Heart left ventricle (tissue), 16 donors: Measurements from ENCODE around the gene ASPDH. TPM values are rescaled to one million over a fixed set of nuclear protein-coding genes. Genes with fewer than 3 reads are reported as not detected.

Experiments used
- ATAC-seq, 4 donors: fragments of 200-7000 bp; cut with Tn5 transposase; one replicate each; pipeline ENCODE4 v1.9.1; 2020 to 2022; ENCODE audit warnings: moderate library complexity in 4 of 4, mild to moderate bottlenecking in 3 of 4, moderate number of reproducible peaks in 1 of 4
- DNase-seq, 5 donors: peaks; one replicate each; pipeline ENCODE4 v3.0.0-alpha.2; 2020
- H3K27ac ChIP-seq, 12 donors: fragments of 200-600 bp; sonication (generic) in 4 of 12; one replicate each; pipeline versions ENCODE4 v1.5.0 to v1.8.0; 2016 to 2022; ENCODE audit warnings: mild to moderate bottlenecking in 2 of 12
- H3K27me3 ChIP-seq, 9 donors: fragments of 200-600 bp; sonication (generic) in 2 of 9; one replicate each; pipeline versions ENCODE4 v1.5.1 to v1.8.0; 2016 to 2022; ENCODE audit warnings: mild to moderate bottlenecking in 3 of 9
- H3K36me3 ChIP-seq, 9 donors: fragments of 200-600 bp; sonication (generic) in 2 of 9; one replicate each; pipeline versions ENCODE4 v1.5.0 to v1.8.0; 2018 to 2022; ENCODE audit warnings: mild to moderate bottlenecking in 2 of 9
- H3K4me1 ChIP-seq, 12 donors: fragments of 200-600 bp; sonication (generic) in 4 of 12; one replicate each; pipeline versions ENCODE4 v1.5.0 to v1.8.0; 2016 to 2022; ENCODE audit warnings: mild to moderate bottlenecking in 3 of 12
- H3K4me3 ChIP-seq, 12 donors: fragments of 200-600 bp; sonication (generic) in 4 of 12; one replicate each; pipeline versions ENCODE4 v1.5.0 to v1.8.0; 2017 to 2022; ENCODE audit warnings: mild to moderate bottlenecking in 9 of 12, moderate library complexity in 4 of 12
- H3K9me3 ChIP-seq, 12 donors: fragments of 200-600 bp; sonication (generic) in 4 of 12; one replicate each; pipeline versions ENCODE4 v1.5.0 to v1.8.0; 2016 to 2022; ENCODE audit warnings: mild to moderate bottlenecking in 1 of 12
- CTCF ChIP-seq, 12 donors: fragments of 200-600 bp; sonication (generic) in 4 of 12; IDR thresholded peaks; one replicate each; pipeline versions ENCODE4 v1.5.0 to v1.8.0; 2018 to 2022; ENCODE audit warnings: antibody characterized with exemption in 12 of 12, mild to moderate bottlenecking in 5 of 12
- POLR2A ChIP-seq, 2 donors: fragments of 450-650 bp; IDR thresholded peaks; one replicate each; pipeline ENCODE4 v1.6.1; 2017; ENCODE audit warnings: antibody characterized with exemption in 2 of 2, mild to moderate bottlenecking in 2 of 2, moderate library complexity in 2 of 2
- WGBS, 4 donors: extraction: QIAGEN DNeasy Blood & Tissue Kit in 2 of 4; methylation state at CpG; one replicate each; pipeline versions ENCODE4 v1.1.5 to v1.1.7; 2013 to 2018; 5-methylcytosine and 5-hydroxymethylcytosine counted together
- intact Hi-C, 10 donors: fragments of 100-400 bp; cut with DNase I; formaldehyde crosslinking; loops; one replicate each; pipeline versions ENCODE4 v1.11.1 to v1.14.2; 2022
- polyA plus RNA-seq, 2 donors: library from polyadenylated mRNA; stranded (reverse); fragments of 200-250 nt; gene quantifications; one replicate each; pipeline ENCODE4 v1.2.3, GENCODE V29; 2013
- total RNA-seq, 9 donors: library from RNA; depleted of rRNA in 2 of 9; stranded (reverse); fragments of >200 nt in 2 of 9; fragmentation: NEBNext Ultra II Directional in 3 of 9; extraction: Animal tissue kit (Norgen Biotek cat#: 25700) in 3 of 9; gene quantifications; one replicate each; pipeline versions ENCODE4 v1.1.0 to v1.2.4, GENCODE V29; 2016 to 2023
- donor health status: ischemic (EF 13 %, LVEDD 7.1; RV severe dilation, severe dysfunction).
- donor health status: healthy with polysubstance abuse.
- donor health status: DM: no; HTN: yes; CAD: no.
- donor health status: DM: no; HTN: no; CAD: no.
- donor health status: ischemic (EF 25% LVEDD 6.9; RV normal size, moderate dysfunction).
- donor health status: ischemic (EF 25% LVEDD 5.7; RV mildly dilated, moderate dysfunction).
- donor health status: healthy.
- donor health status: DM: yes; HTN: yes; CAD: no.
- donor health status: ischemic (EF 35%, LVEDD 5.7; RV mildly dilated, moderate dysfunction).
- donor health status: nonischemic (EF 11% LVEDD 7.7; RV severe dilation, severe dysfunction).
- donor health status: DM: yes; HTN: yes; CAD: no.
- donor health status: PGD.
- donor health status: ischemic (EF 29% LVEDD 5.4; RV normal size, mild dysfunction).
- donor health status: nonischemic (EF 23%, LVEDD 6.1; RV moderate dilation, normal function).

ASPDH gene
- total and polyA plus RNA-seq, 11 donors = not detected

GRCh38 chr19:50467566-50467965 is 46.1 kb downstream of the ASPDH start:
- TF ChIP-seq CTCF (IDR thresholded peaks at IDR 0.05) = no peak
- no peak for TF ChIP-seq POLR2A (IDR thresholded peaks at IDR 0.05)
- Histone ChIP-seq H3K4me1 (no peaks in the 10 kb centered on the region), H3K36me3 (no peaks in the 10 kb centered on the region), H3K9me3 (no peaks in the 10 kb centered on the region), H3K27me3 (peaks cover 0 to 8% (median 0%) of the 10 kb centered on the region in 9 donors), H3K4me3 (no peak overlapping the region), H3K27ac (no peak overlapping the region)
- no peak for ATAC-seq
- DNase-seq = no peak
- WGBS, 4 donors = 63 to 77% (median 76%) methylated on average over 18 of the region's 18 CpGs
- intact Hi-C loops = no loop called here

DNA sequence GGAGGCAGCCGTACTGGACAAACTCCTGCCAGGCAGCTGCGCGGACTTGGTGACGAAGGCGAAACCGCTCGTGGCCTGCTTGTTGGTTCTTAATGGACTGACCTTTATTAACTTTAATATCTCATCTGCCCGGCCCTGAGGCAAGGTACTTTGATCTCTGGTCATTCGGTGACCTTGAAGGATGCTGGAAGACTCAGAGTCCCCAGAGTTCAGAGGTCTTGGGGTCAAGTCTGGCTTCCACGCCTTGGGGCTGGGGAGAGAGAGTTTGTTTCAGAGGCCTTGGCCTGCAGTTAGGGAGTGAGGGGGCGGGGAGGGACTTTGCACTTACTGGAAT is 47.0 kb downstream of the ASPDH start:
- no peak overlapping the region for H3K27ac ChIP-seq
- intact Hi-C loops = no loop called here
- ATAC-seq (no peak), DNase-seq (no peak)
- H3K9me3 ChIP-seq = no peaks in the 10 kb centered on the region
- no peaks in the 10 kb centered on the region for H3K36me3 ChIP-seq
- H3K4me3 ChIP-seq = no peak overlapping the region
- WGBS, 4 donors = 83 to 92% (median 85%) methylated on average over 10 to 11 of the region's 11 CpGs
- H3K27me3 ChIP-seq = peaks cover 0 to 11% (median 0%) of the 10 kb centered on the region in 9 donors
- H3K4me1 ChIP-seq = no peaks in the 10 kb centered on the region
- TF ChIP-seq CTCF (IDR thresholded peaks at IDR 0.05) = no peak

DNA sequence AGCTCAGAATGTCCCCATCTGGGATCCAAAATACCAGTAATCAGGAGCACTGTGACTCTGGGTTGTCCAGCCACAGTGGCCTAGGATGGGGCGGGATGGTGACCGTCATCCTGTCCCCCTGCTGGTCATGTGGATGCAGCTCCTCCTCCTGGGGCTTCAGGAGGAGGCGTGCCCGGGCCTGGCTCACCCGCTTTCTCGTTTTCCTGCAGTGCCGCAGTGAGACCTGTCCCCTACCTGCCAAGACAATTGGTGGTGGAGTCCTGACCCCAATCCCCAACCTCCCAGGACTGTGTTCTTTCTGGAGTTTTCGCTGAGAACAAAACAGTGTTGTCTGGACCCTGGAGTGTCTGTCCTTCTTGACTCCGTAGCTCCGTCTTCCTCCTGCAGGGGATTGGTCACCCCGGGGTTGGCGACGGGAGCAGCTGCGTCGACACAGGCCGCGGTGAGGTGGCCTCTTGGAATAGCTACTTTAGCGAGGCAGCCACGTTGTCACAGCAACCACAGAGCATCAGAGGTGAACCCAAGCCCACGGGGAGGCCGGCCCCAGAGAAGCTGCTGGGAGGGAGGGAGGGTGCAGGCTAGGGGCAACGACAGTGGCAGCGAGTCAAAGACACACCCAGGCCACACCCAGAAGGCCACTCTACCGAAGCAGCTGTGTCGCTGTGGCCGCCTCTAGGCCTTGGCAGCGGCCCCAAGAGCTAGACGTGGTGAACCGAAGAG is 47.6 kb downstream of the ASPDH start:
- intact Hi-C loops = no loop called here
- Histone ChIP-seq H3K9me3 (no peaks in the 10 kb centered on the region), H3K36me3 (no peaks in the 10 kb centered on the region), H3K27ac (no peak overlapping the region), H3K4me3 (no peak overlapping the region), H3K4me1 (no peaks in the 10 kb centered on the region), H3K27me3 (peaks cover 0 to 16% (median 0%) of the 10 kb centered on the region in 9 donors)
- TF ChIP-seq CTCF (IDR thresholded peaks at IDR 0.05) = peak in 2 of 12 donors; percentile 11 to 27
- no peak for TF ChIP-seq POLR2A (IDR thresholded peaks at IDR 0.05)
- 47 to 58% (median 54%) methylated on average over 26 to 29 of the region's 29 CpGs for WGBS, 4 donors
- no peak for ATAC-seq
- DNase-seq = peak in 1 of 5 donors; percentile 20

DNA sequence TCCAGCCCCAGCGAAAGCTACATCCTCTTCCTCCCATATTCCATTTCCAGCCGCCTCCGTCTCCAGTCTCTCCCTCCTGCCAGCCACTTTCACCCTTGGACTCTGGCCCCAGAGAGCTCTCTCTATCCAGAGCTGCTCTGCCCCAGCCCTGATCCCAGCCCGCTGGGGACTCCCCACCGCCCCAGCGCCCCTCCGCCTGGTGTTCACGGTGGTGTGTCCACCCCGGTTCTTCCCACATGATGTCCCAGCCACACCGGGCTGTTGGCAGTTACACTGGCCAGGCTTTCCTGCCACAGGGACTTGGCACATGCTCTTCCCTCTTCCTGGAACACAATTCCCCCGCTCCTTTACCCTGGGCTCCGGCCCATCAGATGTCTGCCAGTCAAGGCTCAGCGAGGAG is 48.7 kb downstream of the ASPDH start:
- DNase-seq = peak in 1 of 5 donors; percentile 2
- no peak for ATAC-seq
- H3K9me3 ChIP-seq = no peaks in the 10 kb centered on the region
- intact Hi-C loops = loop anchor here in 3 of 10 donors (5.0 kb wide), 1 partner anchor 98 kb away; the partner anchor contains the start of gene NAPSA (in 3 of the 3)
- no peak for TF ChIP-seq POLR2A (IDR thresholded peaks at IDR 0.05)
- TF ChIP-seq CTCF (IDR thresholded peaks at IDR 0.05) = no peak
- 82 to 89% (median 85%) methylated on average over 11 to 13 of the region's 13 CpGs for WGBS, 4 donors
- H3K27ac ChIP-seq = no peak overlapping the region
- H3K4me3 ChIP-seq = no peak overlapping the region
- H3K36me3 ChIP-seq = no peaks in the 10 kb centered on the region
- no peaks in the 10 kb centered on the region for H3K4me1 ChIP-seq
- H3K27me3 ChIP-seq = peaks cover 0 to 23% (median 4%) of the 10 kb centered on the region in 9 donors
